GM12873 (cell line): ENCODE results near the gene FSIP2.

Source experiments
- CTCF ChIP-seq: IDR thresholded peaks from 2 replicates; pipeline ENCODE4 v1.5.1; 2012; ENCODE audit warnings: low read depth, mild to moderate bottlenecking, moderate library complexity, low read length, control low read depth; ENCODE audit not compliant: insufficient read depth; ENCODE audit errors: missing control alignments

Gene FSIP2

GRCh38 chr2:185876234-185876633, 137.6 kb downstream of the FSIP2 start:
- TF ChIP-seq CTCF: no peak

- no peak for TF ChIP-seq CTCF
Measured at GRCh38 chr2:185880396-185880795, 141.8 kb downstream of the FSIP2 start.
